Suppressor macrophage (primary cell): Measurements from ENCODE around the gene SCGB1A1.

Experiments used
- DNase-seq, 4 experiments: peaks; one replicate each; pipeline ENCODE4 v3.0.0-alpha.2; 2020 to 2022

Gene SCGB1A1

DNA sequence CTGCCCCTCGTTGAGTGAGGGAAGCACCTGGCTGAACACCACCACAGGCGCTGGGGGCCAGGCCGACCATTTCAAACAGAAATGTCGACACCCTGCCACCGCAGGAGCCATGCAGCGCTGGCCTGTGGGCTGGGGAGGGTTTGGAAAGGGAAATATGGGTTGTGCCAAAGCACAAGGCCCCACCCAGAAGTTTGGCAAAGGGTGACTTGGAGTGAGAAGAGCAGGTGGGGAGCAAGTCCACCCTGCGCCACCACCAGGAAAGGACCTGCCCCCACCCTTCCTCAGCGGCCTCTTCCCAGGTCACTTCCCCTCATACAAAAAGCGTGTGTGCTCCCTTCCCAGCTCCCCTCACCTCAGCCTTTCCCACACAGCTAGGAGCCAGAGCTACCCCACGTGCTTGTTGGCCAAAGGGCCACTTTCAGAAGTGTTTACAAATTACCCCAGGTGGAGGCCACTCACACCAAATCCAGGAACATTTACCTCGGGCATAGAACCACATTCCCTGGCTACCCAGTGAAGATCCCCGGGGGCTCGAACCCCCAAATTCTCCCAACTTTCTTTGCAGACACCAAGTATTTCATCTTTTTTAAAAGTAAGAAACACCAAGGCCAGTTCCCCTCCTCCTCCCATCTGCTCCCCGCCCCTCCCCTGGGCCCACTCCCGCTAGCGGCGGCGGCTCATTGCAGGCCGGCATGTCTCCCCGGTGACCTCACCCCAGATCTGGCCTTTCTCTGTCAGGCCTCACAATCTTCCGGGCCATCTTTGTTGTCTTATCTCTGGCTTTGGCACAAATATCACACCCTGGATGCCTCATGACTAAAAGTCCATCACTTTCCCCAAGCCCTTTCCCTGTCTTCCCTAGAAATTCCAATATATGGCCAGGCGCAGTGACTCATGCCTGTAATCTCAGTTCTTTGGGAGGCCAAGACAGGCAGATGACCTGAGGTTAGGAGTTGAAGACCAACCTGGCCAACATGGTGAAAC is 20.5 kb upstream of the SCGB1A1 start:
- DNase-seq, result peak in 3 of 4 experiments; percentile 21 to 54 (median 40)

- DNase-seq, result no peak
These were observed 19.5 kb upstream of the SCGB1A1 start for GRCh38 chr11:62399172-62399877.

GRCh38 chr11:62399878-62400266 is 19.0 kb upstream of the SCGB1A1 start:
- no peak for DNase-seq

DNA sequence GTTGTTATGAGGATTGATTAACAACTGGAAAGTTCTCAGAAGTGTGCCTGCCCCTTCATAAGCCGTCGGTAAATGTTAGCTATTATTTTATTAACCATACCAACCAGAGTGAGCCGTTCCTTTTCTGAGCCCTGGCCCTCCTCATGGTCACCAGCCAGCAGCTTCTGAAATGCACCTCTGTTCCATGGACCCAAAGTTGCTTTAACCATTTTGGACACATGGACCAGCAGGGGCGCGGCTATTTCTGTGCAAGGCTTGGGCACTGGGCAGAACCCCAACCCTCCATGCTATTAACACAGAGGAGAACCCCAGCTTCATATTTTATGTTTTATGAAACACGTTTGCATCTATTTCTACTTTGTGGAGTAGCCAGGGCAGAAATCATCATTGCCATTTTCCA is 18.6 kb upstream of the SCGB1A1 start:
- DNase-seq, result no peak

GRCh38 chr11:62400760-62401159 is 18.1 kb upstream of the SCGB1A1 start:
- DNase-seq, result no peak

GRCh38 chr11:62401356-62401755 is 17.5 kb upstream of the SCGB1A1 start:
- DNase-seq, result no peak

- DNase-seq, result no peak
These were observed 17.0 kb upstream of the SCGB1A1 start for GRCh38 chr11:62401811-62402210.

- peak; percentile 50 to 86 (median 72) for DNase-seq
These were observed 16.4 kb upstream of the SCGB1A1 start for GRCh38 chr11:62402226-62402959.

GRCh38 chr11:62402960-62403730 is 15.7 kb upstream of the SCGB1A1 start:
- no peak for DNase-seq

- no peak for DNase-seq
These were observed 14.4 kb upstream of the SCGB1A1 start for GRCh38 chr11:62404435-62404834.

GRCh38 chr11:62404901-62405300 is 13.9 kb upstream of the SCGB1A1 start:
- DNase-seq, result no peak

DNA sequence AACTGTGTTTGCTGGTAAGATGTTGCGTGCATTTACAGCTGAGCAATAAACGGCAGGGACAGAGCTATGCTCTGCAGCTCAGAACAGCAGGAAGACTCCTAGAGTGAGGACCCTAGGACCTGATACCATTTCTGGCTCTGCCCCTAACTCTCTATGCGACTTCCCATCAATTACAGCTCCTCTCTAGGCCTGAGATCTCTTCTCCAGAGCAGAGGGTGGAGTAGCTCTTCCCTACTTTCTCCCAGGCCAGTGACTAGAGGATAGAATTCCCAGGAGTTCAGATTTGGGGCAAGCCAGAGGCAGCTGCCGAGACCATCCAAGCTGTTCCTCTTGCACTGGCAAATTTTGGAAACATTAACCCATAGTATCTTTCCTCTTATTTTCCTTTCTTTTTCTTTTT is 12.8 kb upstream of the SCGB1A1 start:
- DNase-seq, result no peak

DNA sequence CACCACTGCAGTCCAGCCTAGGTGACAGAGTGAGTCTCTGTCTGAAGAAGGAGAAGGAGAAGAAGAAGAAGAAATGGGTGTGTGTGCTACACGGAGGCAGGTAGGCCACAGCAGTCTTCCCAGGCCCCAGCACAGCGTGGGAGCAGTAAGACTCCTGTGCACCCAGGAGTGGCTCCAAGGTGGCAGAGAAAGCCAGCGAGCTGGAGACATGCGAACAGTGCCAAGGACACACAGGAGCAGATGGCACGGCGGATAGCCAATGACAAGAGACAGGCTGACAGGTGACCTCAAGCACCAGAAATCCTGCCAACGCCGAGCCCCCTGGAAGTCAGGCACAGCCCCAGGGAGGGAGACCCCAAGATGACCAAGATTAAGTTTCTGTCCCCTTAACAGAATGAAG is 9.0 kb upstream of the SCGB1A1 start:
- no peak for DNase-seq

DNA sequence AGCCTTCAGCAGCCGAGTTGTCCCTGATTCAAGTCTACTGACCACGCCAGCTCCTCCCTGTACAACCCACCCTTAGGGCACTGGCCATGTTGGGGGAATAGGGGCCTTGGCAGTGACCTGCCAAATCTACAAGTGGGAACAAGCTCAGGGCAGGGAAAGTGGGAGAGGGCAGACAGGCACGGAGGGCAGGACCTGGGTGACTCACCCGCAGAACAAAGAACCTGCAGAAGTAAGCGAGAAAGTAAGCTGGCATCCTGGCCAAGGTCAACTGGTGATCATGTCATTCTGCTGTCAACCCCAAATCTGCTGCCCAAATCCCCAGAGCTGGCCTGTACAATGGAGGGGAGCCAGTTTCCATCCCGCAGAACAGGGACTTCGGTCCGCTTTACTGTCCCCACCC is 7.9 kb upstream of the SCGB1A1 start:
- DNase-seq, result no peak

GRCh38 chr11:62411524-62411923 is 7.3 kb upstream of the SCGB1A1 start:
- no peak for DNase-seq

- no peak for DNase-seq
These were observed 5.7 kb upstream of the SCGB1A1 start for GRCh38 chr11:62413060-62413696.

DNA sequence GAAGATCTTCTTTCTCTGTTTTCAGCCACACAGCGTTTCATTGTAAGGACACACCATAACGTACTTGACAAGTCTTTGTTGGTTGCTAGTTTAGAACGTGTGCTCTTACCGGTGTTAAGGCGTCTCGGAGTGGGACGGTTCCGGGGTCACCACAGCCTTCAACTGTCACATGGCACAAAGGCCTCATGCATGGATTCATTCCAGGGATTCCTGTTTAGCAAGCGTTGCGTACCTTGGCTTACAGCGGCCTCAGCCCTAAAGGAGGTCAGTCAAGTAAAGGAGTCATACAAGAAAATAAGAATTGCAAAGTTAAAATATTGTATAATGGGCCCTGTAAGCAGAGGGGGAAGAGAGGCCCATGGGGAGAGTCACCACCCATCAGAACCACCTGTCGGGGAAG is 2.2 kb upstream of the SCGB1A1 start:
- DNase-seq, result no peak

- no peak for DNase-seq
These were observed 697 bp upstream of the SCGB1A1 start for GRCh38 chr11:62418136-62418535.

- DNase-seq, result no peak
These were observed 589 bp downstream of the SCGB1A1 start for GRCh38 chr11:62419314-62419929.

- DNase-seq, result no peak
These were observed 1.1 kb downstream of the SCGB1A1 start for GRCh38 chr11:62419943-62420342.

DNA sequence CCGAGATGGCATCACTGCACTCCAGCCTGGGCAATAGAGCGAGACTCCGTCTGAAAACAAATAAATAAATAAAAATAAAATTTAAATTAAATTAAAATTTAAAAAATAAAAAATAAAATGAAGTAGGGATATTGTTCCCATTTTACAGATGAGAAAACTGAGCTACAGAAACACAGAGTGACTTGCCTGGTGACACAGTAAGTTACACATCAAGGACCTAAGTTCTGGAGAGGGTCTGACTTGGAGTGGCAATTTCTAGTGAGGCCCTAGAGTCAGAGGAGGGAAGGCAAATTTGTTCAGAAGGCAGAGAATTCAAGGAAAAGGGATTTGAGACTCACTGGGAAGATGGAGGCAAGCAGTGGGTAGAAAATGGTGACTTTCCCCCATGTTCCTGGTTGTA is 2.0 kb downstream of the SCGB1A1 start:
- DNase-seq, result no peak
